ENCODE results near the gene TPGS2. TPM values are rescaled to one million over a fixed set of nuclear protein-coding genes. Genes with fewer than 3 reads are reported as not detected.

The TPGS2 gene
- total RNA-seq: 146 and 161 TPM in 2 replicates

DNA sequence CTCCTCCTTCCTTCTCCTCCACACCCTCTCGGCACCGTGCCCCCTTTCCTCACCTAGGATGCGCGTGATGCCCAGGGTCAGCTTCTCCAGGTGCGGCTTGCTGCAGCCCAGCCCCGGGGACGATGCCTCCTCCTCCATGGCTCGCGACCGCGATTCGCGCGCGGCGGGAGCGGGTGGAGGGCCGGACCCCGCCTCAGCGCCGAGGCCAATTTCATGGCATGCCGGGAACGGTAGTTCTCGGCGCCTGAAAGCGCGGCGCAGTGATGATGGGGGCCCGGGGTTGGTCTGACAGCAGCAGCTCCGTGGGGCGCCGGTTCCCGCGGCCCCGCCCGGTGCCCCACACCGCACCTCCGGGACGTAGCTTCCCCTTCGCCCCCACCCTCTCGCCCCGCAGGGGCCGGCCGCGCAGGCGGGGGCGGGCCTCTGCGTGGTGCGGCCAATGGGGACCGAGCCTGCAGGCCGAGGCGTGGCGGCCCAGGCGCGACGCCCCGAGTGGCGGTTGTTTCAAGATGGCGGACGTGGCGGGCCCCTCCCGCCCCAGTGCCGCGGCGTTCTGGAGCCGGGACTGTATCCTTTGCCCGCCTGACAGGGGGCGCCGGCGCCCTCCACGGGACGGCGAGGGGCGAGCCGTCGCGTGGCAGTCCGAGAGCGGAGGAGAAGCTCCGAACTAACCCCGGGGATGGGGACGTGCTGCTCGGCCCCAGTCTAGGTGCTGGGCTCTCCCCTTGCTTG, at the start of gene TPGS2, which contains the start of gene KIAA1328:
TSS of gene TPGS2 (minus strand) at position 373 of the 732 bp plus-strand sequence. CDS start at position 138, 235 bp downstream.
TSS of gene KIAA1328 (plus strand) at position 498 of the 732 bp plus-strand sequence. CDS start at position 510, 12 bp downstream.

Other genes starting within 250 kb of the TPGS2 start
- gene KIAA1328, start 125 bp upstream of the TPGS2 start, total RNA-seq: 6.2 and 9.5 TPM in 2 replicates